GM19351 (cell line): Measurements from ENCODE around the gene ADAMTS17.
"Not testable (repeated sequence)": the region's sequence is repeated elsewhere in the genome, so short reads cannot be mapped to it uniquely, and the experiment has no call there.

Experiments
- ATAC-seq: cut with Tn5 transposase; IDR thresholded peaks from one replicate; pipeline ENCODE4 v1.9.1; 2021; ENCODE audit warnings: mild to moderate bottlenecking, moderate library complexity; ENCODE audit not compliant: unreplicated experiment

The ADAMTS17 gene

DNA sequence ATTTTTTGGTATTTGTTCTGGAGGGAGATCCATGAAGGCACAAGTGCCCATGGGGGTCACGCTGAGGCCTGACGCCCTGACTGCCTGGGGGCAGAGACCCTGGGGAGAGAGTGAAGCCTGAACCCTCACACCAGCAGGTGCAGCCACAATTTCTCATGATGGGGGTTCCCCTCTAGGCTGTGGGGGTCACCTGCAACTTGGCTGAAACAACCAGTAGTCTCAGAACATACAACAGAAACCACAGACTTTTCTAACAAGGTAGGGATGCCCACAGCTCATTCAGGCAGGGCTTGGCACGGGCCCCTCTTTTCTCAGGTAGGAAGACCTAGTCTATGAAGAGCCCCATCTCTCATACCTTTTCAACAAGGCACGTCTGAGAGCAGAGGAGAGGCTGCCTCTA, 245.1 kb downstream of the ADAMTS17 start:
- ATAC-seq = no peak

GRCh38 chr15:100096248-100096600, 245.6 kb downstream of the ADAMTS17 start:
- no peak for ATAC-seq

DNA sequence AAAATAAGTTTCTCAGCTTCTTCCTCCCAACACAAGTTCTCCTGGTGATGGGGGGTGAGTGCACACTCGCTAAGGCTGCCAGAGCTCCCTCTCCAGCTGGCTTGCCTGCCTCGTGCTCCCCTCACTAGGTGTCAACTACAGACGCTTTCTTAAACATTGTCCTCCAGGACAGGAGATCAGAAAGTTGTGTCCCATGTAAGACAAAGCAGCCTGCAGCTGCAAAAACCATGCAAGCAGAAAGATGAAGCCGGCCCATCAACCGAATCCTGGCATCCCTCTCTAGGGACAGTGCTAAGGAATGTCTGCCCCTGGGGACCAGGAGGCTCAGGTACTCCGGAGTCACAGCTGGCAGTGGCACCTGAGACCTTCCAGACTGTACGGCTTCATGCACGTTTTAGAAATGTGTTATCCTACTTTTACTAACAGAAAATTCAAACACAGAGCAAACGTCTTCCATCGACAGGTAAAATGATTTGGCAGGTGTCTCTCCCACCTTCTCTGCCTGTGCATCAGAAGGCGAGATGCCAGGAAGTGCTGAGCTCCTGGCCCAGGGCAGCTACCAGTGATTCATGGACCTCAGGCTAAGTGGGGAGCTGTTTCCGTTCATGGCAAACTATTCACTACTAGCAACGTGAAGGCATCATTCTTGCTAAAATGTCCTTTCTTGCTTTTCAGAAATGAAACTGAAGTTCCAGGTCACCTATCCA, 246.1 kb downstream of the ADAMTS17 start:
- ATAC-seq = no peak

- ATAC-seq = no peak
These were observed 247.7 kb downstream of the ADAMTS17 start for GRCh38 chr15:100094127-100094510.

- ATAC-seq = no peak
These were observed 248.3 kb downstream of the ADAMTS17 start for GRCh38 chr15:100093211-100094126.

DNA sequence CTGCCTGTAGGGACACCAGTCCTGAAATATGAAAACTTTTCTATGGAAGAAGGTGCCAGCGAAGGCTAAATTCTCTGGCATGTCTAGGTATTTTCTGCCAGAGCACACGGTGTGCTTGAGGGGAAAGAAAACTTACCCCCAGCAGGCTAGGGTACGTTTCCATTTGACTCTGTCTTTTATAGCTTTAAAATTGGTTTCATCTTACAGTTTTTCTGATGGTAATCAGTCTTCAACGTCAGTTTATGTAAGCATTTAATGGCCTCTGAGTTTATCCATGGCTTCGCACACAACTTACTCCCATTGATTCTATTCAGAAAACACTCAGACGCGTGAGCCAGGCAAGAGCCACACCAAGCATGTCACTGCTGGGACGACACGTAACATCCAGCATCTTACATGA, 249.7 kb downstream of the ADAMTS17 start:
- no peak for ATAC-seq

- no peak for ATAC-seq
These were observed 251.4 kb downstream of the ADAMTS17 start for GRCh38 chr15:100090411-100090810.

DNA sequence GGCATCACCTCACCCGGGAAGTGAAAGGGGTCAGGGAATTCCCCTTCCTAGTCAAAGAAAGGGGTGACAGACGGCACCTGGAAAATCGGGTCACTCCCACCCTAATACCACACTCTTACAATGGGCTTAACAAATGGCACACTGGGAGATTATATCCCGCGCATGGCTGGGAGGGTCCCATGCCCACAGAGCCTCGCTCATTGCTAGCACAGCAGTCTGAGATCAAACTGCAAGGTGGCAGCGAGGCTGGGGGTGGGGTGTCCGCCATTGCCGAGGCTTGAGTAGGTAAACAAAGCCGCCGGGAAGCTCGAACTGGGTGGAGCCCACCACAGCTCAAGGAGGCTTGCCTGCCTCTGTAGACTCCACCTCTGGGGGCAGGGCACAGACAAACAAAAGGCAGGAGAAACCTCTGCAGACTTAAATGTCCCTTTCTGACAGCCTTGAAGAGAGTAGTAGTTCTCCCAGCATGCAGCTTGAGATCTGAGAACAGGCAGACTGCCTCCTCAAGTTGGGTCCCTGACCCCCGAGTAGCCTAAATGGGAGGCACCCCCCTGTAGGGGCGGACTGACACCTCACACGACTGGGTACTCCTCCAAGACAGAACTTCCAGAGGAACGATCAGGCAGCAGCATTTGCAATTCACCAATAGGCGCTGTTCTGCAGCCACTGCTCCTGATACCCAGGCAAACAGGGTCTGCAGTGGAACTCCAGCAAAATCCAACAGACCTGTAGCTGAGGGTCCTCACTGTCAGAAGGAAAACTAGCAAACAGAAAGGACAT, 257.5 kb downstream of the ADAMTS17 start:
- ATAC-seq = not testable (repeated sequence)

DNA sequence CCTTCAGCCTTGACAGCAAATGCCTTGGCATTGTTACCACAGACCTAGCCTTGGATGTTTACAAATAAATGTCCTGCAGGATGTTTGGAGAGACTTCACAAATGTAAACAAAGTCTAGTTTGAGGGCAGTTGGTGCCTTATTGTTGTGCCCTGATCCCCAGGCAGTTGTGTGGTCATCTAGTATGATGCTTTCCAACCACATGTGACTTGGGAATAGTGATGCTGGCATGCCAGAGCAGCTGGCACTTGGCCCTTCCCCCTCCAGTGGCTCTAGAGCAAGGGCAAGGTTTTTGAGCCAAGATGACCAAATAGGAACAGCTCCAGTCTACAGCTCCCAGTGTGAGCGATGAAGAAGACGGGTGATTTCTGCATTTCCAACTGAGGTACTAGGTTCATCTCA, 258.2 kb downstream of the ADAMTS17 start:
- ATAC-seq = no peak

- ATAC-seq = no peak
These were observed 258.9 kb downstream of the ADAMTS17 start for GRCh38 chr15:100082761-100083402.

- ATAC-seq = no peak
These were observed 260.3 kb downstream of the ADAMTS17 start for GRCh38 chr15:100081454-100081853.

DNA sequence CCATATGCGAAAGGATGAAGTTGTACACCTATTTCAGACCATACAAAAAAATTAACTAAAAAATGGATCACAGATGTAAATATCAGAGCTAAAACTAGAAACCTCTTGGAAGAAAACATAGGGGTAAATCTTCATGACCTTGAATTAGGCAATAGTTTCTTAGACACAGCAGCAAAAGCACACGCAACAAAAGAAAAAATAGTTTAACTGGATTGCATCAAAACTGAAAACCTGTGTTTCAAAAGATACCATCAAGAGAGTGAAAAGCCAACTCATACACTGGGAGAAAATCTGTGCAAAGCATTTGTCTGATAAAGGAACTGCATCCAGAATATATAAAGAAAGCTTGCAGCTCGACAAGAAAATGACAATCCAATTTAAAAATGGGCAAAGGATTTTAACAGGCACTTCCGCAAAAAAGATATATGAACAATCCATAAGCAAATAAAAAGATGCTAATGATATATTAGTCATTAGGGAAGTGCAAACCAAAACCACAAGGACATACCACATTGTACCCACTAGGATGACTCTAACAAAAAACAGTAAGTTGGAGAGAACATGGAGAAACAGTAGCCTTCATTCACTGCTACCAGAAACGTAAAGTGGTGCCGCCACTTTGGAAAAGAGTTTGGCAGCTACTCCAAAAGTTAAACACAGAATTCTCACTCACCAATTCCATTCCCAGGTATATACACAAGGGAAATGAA, 263.1 kb downstream of the ADAMTS17 start:
- ATAC-seq = no peak

DNA sequence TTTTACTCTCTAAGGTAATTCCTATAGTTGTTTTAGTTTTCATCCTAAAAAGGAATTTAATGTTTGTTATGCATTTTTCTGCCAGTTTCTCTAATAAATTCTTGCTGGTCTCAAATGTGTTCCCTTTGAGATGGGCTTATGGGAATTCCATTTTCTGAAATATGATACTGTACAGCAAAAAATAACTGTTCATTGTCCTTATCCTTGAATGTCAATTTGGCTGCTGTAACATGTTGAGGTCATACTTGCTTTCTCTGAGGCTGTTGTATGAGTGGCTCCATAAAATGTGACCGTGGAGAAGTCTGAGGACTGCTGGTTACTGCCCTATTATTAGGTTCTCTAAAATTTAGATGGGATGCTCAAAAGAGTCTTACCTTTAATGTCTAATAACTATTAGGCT, 266.5 kb downstream of the ADAMTS17 start:
- no peak for ATAC-seq

DNA sequence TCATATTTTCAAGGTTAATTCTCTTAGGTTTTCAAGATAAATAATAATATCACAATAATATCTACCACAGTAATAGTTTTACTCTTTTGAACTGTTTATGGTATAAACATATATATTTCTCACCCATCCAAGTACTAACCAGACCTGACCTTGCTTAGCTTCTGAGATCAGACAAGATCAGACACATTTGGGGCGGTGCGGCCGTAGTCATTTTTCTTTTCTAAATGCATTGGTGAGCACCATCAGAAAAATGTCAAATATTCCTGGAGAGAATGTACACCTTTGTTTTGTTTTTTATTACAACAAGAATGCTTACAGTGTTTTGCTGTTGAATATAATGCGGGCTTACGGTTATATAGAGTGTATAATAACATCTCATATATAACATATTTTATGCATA, 267.8 kb downstream of the ADAMTS17 start:
- no peak for ATAC-seq

GRCh38 chr15:100066521-100067280, 275.1 kb downstream of the ADAMTS17 start:
- ATAC-seq = not testable (repeated sequence)

- no peak for ATAC-seq
These were observed 279.8 kb downstream of the ADAMTS17 start for GRCh38 chr15:100061944-100062343.

DNA sequence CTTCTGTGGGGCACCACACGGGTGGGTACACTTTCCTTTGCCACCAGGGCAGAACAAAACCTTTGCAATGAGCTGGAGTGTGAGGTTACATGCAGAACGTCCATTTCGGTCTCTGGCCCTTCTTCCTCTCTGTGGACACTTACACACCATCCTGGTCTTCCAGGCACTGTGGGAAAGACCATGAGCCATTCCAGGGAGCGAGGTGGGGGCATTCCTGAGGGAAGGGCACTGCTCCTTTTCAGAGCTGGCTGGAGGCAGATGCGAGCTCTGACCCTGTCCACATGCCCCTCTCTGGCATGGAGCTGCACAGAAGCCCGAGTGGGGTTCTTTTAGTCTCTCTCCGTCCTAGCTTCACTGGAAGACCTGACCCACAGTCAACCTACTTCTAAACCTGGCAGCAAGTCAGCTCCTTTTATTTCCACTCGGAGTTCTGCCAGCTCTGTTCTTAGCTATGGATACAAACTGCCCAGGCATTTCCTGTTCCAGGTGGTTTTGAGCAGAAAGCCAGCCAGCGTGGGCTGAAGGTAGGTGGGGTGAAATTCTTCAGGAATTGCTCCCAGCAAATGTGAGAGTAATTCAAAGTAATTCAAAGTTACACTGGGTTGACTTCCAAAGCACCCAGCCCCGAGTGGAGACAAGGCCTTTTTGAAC, 281.4 kb downstream of the ADAMTS17 start:
- ATAC-seq = no peak

- no peak for ATAC-seq
These were observed 282.3 kb downstream of the ADAMTS17 start for GRCh38 chr15:100059521-100059920.

DNA sequence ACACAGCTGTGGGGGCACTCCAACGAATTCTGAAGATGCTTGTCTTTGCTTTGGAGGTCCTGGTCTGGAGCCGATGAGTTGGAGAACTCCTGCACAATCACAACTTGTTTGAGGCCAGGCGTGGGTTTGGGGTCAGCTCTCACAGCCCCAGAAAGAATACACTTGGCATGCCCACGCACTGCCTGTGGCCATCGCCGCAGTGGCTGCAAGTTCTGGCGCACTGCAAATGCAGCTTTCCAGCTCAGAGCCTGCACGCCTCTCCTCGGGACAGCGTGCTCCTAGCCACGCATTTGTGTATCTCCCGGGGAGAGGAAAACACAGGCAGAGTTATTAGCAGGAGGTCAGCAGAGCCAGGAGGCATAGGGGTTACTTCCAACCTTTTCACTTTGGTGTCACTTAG, 282.7 kb downstream of the ADAMTS17 start:
- no peak for ATAC-seq
